ENCODE data around the gene U2SURP. TPM values are rescaled to one million over a fixed set of nuclear protein-coding genes. Genes with fewer than 3 reads are reported as not detected.

U2SURP gene
- total and polyA plus RNA-seq, 2 donors (not counting 1 experiment from before 2014, with no cell fraction given) = 15.1 to 138 TPM

DNA sequence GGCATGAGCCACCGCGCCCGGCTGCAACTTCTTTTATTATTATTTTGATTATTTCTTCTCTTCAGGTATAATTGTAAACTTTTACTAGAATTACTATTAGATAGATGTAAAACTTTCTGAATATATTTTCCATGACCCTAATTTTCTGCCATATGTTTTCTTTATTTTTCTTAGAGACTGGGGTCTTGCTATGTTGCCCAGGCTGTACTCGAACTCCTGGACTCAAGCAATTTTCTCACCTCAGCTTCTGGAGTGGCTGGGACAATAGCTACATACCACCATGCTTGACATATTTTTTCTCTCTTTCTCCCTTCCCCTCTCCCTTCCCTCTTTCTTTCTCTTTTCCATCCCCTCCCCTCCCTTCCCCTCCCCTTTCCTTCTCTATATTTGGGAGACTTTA is 88.6 kb downstream of the U2SURP start:
- Mint-ChIP-seq H3K4me3 (no peak overlapping the region), H3K9me3 (ENCODE audit: insufficient read depth) (no peaks in the 10 kb centered on the region), H3K4me1 (peaks cover 3% of the 10 kb centered on the region), H3K27ac (no peak overlapping the region), H3K27me3 (no peaks in the 10 kb centered on the region)
- Histone ChIP-seq H3K27me3 (replicated peaks in 1 of 4; ENCODE audit: control extremely low read depth in 1 of 4, control insufficient read depth in 3 of 4, insufficient read depth in 4 of 4, low read length in 3 of 4) (peaks cover 0 to 2% (median 0%) of the 10 kb centered on the region in 4 experiments), H3K4me3 (ENCODE audit: control extremely low read depth in 1 of 5, extremely low read depth in 1 of 5, insufficient read depth in 1 of 5, low read depth in 2 of 5, low read length in 4 of 5) (no peak overlapping the region), H3K36me3 (replicated peaks in 1 of 2; ENCODE audit: control extremely low read depth in 1 of 2, control insufficient read depth in 1 of 2, extremely low read depth in 1 of 2, insufficient read depth in 2 of 2, low read length in 1 of 2) (no peaks in the 10 kb centered on the region), H3K9ac (ENCODE audit: low read length) (no peak overlapping the region), H3K27ac (ENCODE audit: low read length in 2 of 2) (no peak overlapping the region), H3K79me2 (ENCODE audit: control insufficient read depth, insufficient read depth, low read length) (no peaks in the 10 kb centered on the region), H3K4me1 (ENCODE audit: control insufficient read depth in 2 of 2, insufficient read depth in 2 of 2, low read length in 2 of 2) (peaks cover 2 to 5% of the 10 kb centered on the region in 2 donors), H3K9me3 (ENCODE audit: control extremely low read depth in 1 of 3, control insufficient read depth in 2 of 3, insufficient read depth in 1 of 3, low read length in 2 of 3) (no peaks in the 10 kb centered on the region), H4K20me1 (ENCODE audit: control insufficient read depth, insufficient read depth, low read length, poor library complexity, severe bottlenecking) (no peaks in the 10 kb centered on the region), H2AFZ (ENCODE audit: insufficient read depth, low read depth, low read length, poor library complexity, severe bottlenecking) (no peak overlapping the region), H3K4me2 (replicated peaks; ENCODE audit: low read depth, low read length, poor library complexity, severe bottlenecking) (no peak overlapping the region)
- ChIA-PET POLR2A (no interaction called here), CTCF (no interaction called here)
- TF ChIP-seq EZH2 (IDR thresholded peaks at IDR 0.05; ENCODE audit: borderline replicate concordance, insufficient read depth, low read depth, low read length, poor library complexity, severe bottlenecking) = no peak
- TF ChIP-seq, protein P1, sequence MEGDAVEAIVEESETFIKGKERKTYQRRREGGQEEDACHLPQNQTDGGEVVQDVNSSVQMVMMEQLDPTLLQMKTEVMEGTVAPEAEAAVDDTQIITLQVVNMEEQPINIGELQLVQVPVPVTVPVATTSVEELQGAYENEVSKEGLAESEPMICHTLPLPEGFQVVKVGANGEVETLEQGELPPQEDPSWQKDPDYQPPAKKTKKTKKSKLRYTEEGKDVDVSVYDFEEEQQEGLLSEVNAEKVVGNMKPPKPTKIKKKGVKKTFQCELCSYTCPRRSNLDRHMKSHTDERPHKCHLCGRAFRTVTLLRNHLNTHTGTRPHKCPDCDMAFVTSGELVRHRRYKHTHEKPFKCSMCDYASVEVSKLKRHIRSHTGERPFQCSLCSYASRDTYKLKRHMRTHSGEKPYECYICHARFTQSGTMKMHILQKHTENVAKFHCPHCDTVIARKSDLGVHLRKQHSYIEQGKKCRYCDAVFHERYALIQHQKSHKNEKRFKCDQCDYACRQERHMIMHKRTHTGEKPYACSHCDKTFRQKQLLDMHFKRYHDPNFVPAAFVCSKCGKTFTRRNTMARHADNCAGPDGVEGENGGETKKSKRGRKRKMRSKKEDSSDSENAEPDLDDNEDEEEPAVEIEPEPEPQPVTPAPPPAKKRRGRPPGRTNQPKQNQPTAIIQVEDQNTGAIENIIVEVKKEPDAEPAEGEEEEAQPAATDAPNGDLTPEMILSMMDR (IDR thresholded peaks at IDR 0.05) = no peak
- 100% methylated on average over 1 of the region's 4 CpGs for WGBS (ENCODE audit: insufficient coverage)
- DNase-seq (no peak), ATAC-seq (ENCODE audit: low read depth) (no peak)
- intact Hi-C loops (cut with micrococcal nuclease) = no loop called here

DNA sequence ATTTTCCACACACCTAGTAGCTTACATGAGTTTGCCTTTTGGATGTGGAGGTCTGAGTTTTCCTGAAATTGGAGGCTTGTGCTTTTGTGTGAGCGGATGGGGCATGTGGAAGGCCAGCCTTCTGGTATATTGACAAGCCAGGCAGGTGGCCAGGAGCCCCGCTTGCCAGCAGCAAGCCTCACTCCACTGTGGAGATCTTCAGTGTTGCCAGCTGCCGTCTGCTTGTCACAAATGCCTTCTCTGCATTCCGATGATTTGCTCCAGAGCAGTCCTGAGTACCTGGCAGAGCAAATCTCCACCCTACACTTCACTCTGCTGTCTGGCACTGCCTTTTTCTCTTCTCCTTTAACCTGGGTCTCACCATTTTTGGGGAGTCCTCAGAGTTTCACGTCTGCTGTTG is 89.1 kb downstream of the U2SURP start:
- no peaks in the 10 kb centered on the region for H3K9me3 Mint-ChIP-seq (ENCODE audit: insufficient read depth)
- H3K4me1 Mint-ChIP-seq = no peaks in the 10 kb centered on the region
- Histone ChIP-seq H3K4me3 (ENCODE audit: control extremely low read depth in 1 of 5, extremely low read depth in 1 of 5, insufficient read depth in 1 of 5, low read depth in 2 of 5, low read length in 4 of 5) (no peak overlapping the region), H3K9me3 (ENCODE audit: control extremely low read depth in 1 of 3, control insufficient read depth in 2 of 3, insufficient read depth in 1 of 3, low read length in 2 of 3) (peaks cover 0 to 5% (median 0%) of the 10 kb centered on the region in 3 donors), H3K4me2 (replicated peaks; ENCODE audit: low read depth, low read length, poor library complexity, severe bottlenecking) (no peak overlapping the region), H3K9ac (ENCODE audit: low read length) (no peak overlapping the region), H3K4me1 (ENCODE audit: control insufficient read depth in 2 of 2, insufficient read depth in 2 of 2, low read length in 2 of 2) (no peaks in the 10 kb centered on the region), H3K27ac (ENCODE audit: low read length in 2 of 2) (no peak overlapping the region), H3K36me3 (replicated peaks in 1 of 2; ENCODE audit: control extremely low read depth in 1 of 2, control insufficient read depth in 1 of 2, extremely low read depth in 1 of 2, insufficient read depth in 2 of 2, low read length in 1 of 2) (no peaks in the 10 kb centered on the region), H3K79me2 (ENCODE audit: control insufficient read depth, insufficient read depth, low read length) (no peaks in the 10 kb centered on the region), H2AFZ (ENCODE audit: insufficient read depth, low read depth, low read length, poor library complexity, severe bottlenecking) (no peak overlapping the region), H4K20me1 (ENCODE audit: control insufficient read depth, insufficient read depth, low read length, poor library complexity, severe bottlenecking) (no peaks in the 10 kb centered on the region), H3K27me3 (replicated peaks in 1 of 4; ENCODE audit: control extremely low read depth in 1 of 4, control insufficient read depth in 3 of 4, insufficient read depth in 4 of 4, low read length in 3 of 4) (no peaks in the 10 kb centered on the region)
- ChIA-PET POLR2A (interaction anchor here (0.6 kb wide), 1 partner anchor 1511 kb away, joined by 9 read pairs; no protein-coding TSS in a partner anchor), CTCF (no interaction called here)
- no peak for TF ChIP-seq EZH2 (IDR thresholded peaks at IDR 0.05; ENCODE audit: borderline replicate concordance, insufficient read depth, low read depth, low read length, poor library complexity, severe bottlenecking)
- TF ChIP-seq, protein P1 (IDR thresholded peaks at IDR 0.05) = no peak
- intact Hi-C loops (cut with micrococcal nuclease) = no loop called here
- no peak overlapping the region for H3K4me3 Mint-ChIP-seq
- no peaks in the 10 kb centered on the region for H3K27me3 Mint-ChIP-seq
- DNase-seq (no peak), ATAC-seq (ENCODE audit: low read depth) (no peak)
- WGBS (ENCODE audit: insufficient coverage) = 71% methylated on average over 4 of the region's 5 CpGs
- no peak overlapping the region for H3K27ac Mint-ChIP-seq
